Nephron (organoid): ENCODE data around the gene STRBP.

ENCODE experiments used
- H3K27ac Mint-ChIP-seq, 3 experiments: 2 replicates each; pipeline ENCODE4 v1.8.0; 2020; ENCODE audit warnings: mixed read lengths in 3 of 3, mild to moderate bottlenecking in 2 of 3, moderate library complexity in 1 of 3
- H3K27me3 Mint-ChIP-seq: 2 replicates; pipeline ENCODE4 v1.8.0; 2021; ENCODE audit warnings: low read depth, mild to moderate bottlenecking, moderate library complexity, mixed read lengths
- H3K36me3 Mint-ChIP-seq: 2 replicates; pipeline ENCODE4 v1.8.0; 2020; ENCODE audit warnings: low read depth, mixed read lengths
- H3K4me1 Mint-ChIP-seq: 2 replicates; pipeline ENCODE4 v1.8.0; 2020; ENCODE audit warnings: mixed read lengths
- H3K4me3 Mint-ChIP-seq, 3 experiments: 2 replicates each; pipeline ENCODE4 v1.8.0; 2020; ENCODE audit warnings: mild to moderate bottlenecking in 3 of 3, mixed read lengths in 3 of 3, moderate library complexity in 2 of 3
- H3K9me3 Mint-ChIP-seq: 2 replicates; pipeline ENCODE4 v1.8.0; 2020; ENCODE audit warnings: mixed read lengths
- CTCF ChIP-seq, 3 experiments: fragments of 200-600 bp; sonication (generic); IDR thresholded peaks; one replicate each; pipeline ENCODE4 v1.5.0; 2021; ENCODE audit warnings: antibody characterized with exemption in 3 of 3; ENCODE audit not compliant: unreplicated experiment in 3 of 3

STRBP gene

GRCh38 chr9:123098096-123098459 lies 170.3 kb downstream of the STRBP start:
- H3K4me3 Mint-ChIP-seq, result no peak overlapping the region
- peaks cover 6% of the 10 kb centered on the region for H3K4me1 Mint-ChIP-seq
- no peak overlapping the region for H3K27ac Mint-ChIP-seq
- no peaks in the 10 kb centered on the region for H3K9me3 Mint-ChIP-seq
- no peaks in the 10 kb centered on the region for H3K27me3 Mint-ChIP-seq
- peaks cover 71% of the 10 kb centered on the region for H3K36me3 Mint-ChIP-seq
- TF ChIP-seq CTCF (IDR thresholded peaks at IDR 0.05; ENCODE audit: unreplicated experiment in 3 of 3), result no peak

- H3K4me3 Mint-ChIP-seq, result no peak overlapping the region
- H3K4me1 Mint-ChIP-seq, result peaks cover 11% of the 10 kb centered on the region
- no peaks in the 10 kb centered on the region for H3K27me3 Mint-ChIP-seq
- H3K27ac Mint-ChIP-seq, result no peak overlapping the region
- H3K9me3 Mint-ChIP-seq, result no peaks in the 10 kb centered on the region
- no peak for TF ChIP-seq CTCF (IDR thresholded peaks at IDR 0.05; ENCODE audit: unreplicated experiment in 3 of 3)
- H3K36me3 Mint-ChIP-seq, result peaks cover 72% of the 10 kb centered on the region
These were observed 170.8 kb downstream of the STRBP start for GRCh38 chr9:123097430-123098095.

GRCh38 chr9:123096987-123097386 lies 171.4 kb downstream of the STRBP start:
- TF ChIP-seq CTCF (IDR thresholded peaks at IDR 0.05; ENCODE audit: unreplicated experiment in 3 of 3), result no peak
- H3K27ac Mint-ChIP-seq, result no peak overlapping the region
- no peaks in the 10 kb centered on the region for H3K27me3 Mint-ChIP-seq
- no peak overlapping the region for H3K4me3 Mint-ChIP-seq
- peaks cover 15% of the 10 kb centered on the region for H3K4me1 Mint-ChIP-seq
- H3K9me3 Mint-ChIP-seq, result no peaks in the 10 kb centered on the region
- peaks cover 74% of the 10 kb centered on the region for H3K36me3 Mint-ChIP-seq

DNA sequence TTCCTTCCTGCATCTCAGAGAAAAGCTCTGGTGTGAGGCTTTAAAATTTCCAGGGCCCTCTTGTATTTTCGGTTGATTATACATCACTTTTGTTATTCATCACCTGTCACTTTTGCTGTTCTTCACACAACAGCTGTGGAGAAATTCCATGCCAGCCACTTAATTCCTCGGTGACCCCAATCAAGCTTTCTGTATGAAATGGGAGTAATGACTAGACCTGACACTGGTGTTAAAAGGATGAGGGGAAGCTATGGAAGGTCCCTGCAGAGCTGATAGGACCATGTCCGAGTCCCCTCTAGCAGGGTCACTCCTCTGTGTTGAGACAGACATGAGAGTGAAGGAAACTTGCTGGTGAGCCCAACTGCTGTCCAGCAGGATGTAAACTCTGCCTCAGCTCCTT lies 175.2 kb downstream of the STRBP start:
- Mint-ChIP-seq H3K4me3 (no peak overlapping the region), H3K9me3 (no peaks in the 10 kb centered on the region), H3K27ac (no peak overlapping the region), H3K36me3 (peaks cover 93% of the 10 kb centered on the region), H3K27me3 (no peaks in the 10 kb centered on the region), H3K4me1 (peaks cover 21% of the 10 kb centered on the region)
- no peak for TF ChIP-seq CTCF (IDR thresholded peaks at IDR 0.05; ENCODE audit: unreplicated experiment in 3 of 3)

DNA sequence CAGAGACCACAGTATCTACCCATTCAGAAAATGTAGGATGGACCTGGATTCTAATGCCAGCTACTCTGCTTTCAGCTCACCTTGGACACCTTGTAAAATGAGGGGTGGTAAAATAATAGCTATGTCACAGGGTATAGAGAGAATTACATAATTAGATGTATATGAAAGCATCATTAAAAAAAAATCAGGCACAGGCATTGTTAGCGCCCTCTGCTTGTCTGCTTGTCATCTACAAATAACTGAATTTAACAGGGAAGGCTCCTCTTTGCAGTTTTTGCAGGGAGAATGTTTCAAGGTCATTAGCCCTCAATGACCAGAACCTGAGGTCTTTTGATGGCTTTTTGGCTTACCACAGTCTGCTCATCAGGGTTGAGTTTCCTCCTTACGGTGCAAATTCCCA lies 176.9 kb downstream of the STRBP start:
- TF ChIP-seq CTCF (IDR thresholded peaks at IDR 0.05; ENCODE audit: unreplicated experiment in 3 of 3), result no peak
- Mint-ChIP-seq H3K27ac (no peak overlapping the region), H3K4me1 (peaks cover 21% of the 10 kb centered on the region), H3K27me3 (no peaks in the 10 kb centered on the region), H3K4me3 (no peak overlapping the region), H3K9me3 (no peaks in the 10 kb centered on the region), H3K36me3 (peaks cover 86% of the 10 kb centered on the region)

DNA sequence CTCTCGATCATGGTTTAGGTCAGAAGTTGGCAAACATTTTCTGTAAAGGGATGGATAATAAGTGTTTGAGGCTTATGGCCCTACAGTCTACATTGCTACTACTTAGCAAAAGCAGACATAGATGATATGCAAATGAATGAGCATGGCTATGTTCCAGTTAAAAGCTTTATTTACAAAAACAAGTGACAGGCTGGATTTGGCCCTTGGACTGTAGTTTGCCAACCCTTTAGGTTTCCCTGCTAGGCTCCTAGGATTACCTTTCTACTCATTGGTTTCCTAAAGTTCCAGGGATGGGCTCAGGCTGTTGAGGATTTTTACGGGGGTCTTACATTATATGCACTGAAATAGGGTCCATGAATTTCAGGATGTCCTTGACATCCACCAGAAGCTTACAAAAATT lies 177.4 kb downstream of the STRBP start:
- Mint-ChIP-seq H3K27me3 (no peaks in the 10 kb centered on the region), H3K4me1 (peaks cover 21% of the 10 kb centered on the region), H3K36me3 (peaks cover 86% of the 10 kb centered on the region)

More for the DNA sequence above, 177.4 kb downstream of the STRBP start:
- H3K4me3 Mint-ChIP-seq, result no peak overlapping the region
- TF ChIP-seq CTCF (IDR thresholded peaks at IDR 0.05; ENCODE audit: unreplicated experiment in 3 of 3), result no peak
- no peaks in the 10 kb centered on the region for H3K9me3 Mint-ChIP-seq
- H3K27ac Mint-ChIP-seq, result peak overlapping the region in 1 of 3 experiments; percentile 22
